ENCODE measurements around the gene ZCCHC14. TPM values are rescaled to one million over a fixed set of nuclear protein-coding genes. Genes with fewer than 3 reads are reported as not detected.

ZCCHC14 gene
- total and polyA plus RNA-seq, 2 of the 13 experiments (the other 11 are each of a cell fraction or from before 2014, with no cell fraction given): 12.4 to 12.5 TPM

DNA sequence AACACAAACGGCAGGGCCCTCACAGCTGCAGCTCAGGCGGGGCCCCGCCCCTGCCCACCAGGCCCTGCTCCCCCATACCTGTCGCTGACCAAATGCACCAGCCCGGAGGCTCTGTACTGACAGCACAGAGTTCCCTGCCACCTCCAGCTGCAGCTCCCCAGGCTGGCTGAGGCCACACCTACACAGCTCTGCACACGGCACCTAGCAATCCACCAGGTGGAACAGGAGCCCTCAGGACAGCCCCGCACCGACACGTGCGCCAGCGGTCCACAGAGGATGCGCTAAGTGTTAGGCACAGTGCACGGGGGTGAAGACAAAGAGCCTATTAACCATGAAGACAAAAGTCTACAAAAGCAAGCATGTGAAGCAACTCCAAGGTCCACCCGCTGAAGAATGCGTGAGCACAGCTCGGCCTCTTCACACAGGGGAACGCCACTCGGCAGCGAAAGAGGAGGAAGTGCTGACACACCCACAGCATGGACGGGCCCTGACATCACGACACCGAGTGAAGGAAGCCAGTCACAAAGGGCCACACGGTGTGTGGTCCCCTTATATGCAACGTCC, 5.4 kb downstream of the ZCCHC14 start (continued):
- TF ChIP-seq, protein P1, sequence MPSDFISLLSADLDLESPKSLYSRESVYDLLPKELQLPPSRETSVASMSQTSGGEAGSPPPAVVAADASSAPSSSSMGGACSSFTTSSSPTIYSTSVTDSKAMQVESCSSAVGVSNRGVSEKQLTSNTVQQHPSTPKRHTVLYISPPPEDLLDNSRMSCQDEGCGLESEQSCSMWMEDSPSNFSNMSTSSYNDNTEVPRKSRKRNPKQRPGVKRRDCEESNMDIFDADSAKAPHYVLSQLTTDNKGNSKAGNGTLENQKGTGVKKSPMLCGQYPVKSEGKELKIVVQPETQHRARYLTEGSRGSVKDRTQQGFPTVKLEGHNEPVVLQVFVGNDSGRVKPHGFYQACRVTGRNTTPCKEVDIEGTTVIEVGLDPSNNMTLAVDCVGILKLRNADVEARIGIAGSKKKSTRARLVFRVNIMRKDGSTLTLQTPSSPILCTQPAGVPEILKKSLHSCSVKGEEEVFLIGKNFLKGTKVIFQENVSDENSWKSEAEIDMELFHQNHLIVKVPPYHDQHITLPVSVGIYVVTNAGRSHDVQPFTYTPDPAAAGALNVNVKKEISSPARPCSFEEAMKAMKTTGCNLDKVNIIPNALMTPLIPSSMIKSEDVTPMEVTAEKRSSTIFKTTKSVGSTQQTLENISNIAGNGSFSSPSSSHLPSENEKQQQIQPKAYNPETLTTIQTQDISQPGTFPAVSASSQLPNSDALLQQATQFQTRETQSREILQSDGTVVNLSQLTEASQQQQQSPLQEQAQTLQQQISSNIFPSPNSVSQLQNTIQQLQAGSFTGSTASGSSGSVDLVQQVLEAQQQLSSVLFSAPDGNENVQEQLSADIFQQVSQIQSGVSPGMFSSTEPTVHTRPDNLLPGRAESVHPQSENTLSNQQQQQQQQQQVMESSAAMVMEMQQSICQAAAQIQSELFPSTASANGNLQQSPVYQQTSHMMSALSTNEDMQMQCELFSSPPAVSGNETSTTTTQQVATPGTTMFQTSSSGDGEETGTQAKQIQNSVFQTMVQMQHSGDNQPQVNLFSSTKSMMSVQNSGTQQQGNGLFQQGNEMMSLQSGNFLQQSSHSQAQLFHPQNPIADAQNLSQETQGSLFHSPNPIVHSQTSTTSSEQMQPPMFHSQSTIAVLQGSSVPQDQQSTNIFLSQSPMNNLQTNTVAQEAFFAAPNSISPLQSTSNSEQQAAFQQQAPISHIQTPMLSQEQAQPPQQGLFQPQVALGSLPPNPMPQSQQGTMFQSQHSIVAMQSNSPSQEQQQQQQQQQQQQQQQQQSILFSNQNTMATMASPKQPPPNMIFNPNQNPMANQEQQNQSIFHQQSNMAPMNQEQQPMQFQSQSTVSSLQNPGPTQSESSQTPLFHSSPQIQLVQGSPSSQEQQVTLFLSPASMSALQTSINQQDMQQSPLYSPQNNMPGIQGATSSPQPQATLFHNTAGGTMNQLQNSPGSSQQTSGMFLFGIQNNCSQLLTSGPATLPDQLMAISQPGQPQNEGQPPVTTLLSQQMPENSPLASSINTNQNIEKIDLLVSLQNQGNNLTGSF (CRISPR knock-in tag; IDR thresholded peaks at IDR 0.05): no peak
- TF ChIP-seq FOXK2 (IDR thresholded peaks at IDR 0.05) (peak; percentile 31; the same call in 1 of the 2 replicates), ZFP41 (CRISPR knock-in tag; IDR thresholded peaks at IDR 0.05; ENCODE audit: borderline replicate concordance) (no peak), U2AF1 (optimal IDR thresholded peaks at IDR 0.05; ENCODE audit: low read depth, low read length) (no peak), AKAP8 (CRISPR knock-in tag; IDR thresholded peaks at IDR 0.05) (peak; percentile 41; the same call in 1 of the 2 replicates), MXI1 (IDR thresholded peaks at IDR 0.05; ENCODE audit: borderline replicate concordance, low read depth, low read length) (peak; percentile 91; the same call in 2 of the 3 replicates), HNF4G (IDR thresholded peaks at IDR 0.05; ENCODE audit: borderline replicate concordance, low read depth, low read length) (peak; percentile 64; the same call in 1 of the 2 replicates), HNF4G (CRISPR knock-in tag; IDR thresholded peaks at IDR 0.05; ENCODE audit: borderline replicate concordance, low read depth) (0 out of 2 replicates have a peak, but pooled peaks have one; percentile 45), GTF3A (CRISPR knock-in tag; conservative IDR thresholded peaks at IDR 0.05) (peak; percentile 78; the same call in 1 of the 2 replicates), ZFP1 (CRISPR knock-in tag; IDR thresholded peaks at IDR 0.05) (no peak), ZBTB7A (CRISPR knock-in tag; IDR thresholded peaks at IDR 0.05) (no peak), ZBTB1 (CRISPR knock-in tag; IDR thresholded peaks at IDR 0.05; ENCODE audit: borderline replicate concordance) (peak; percentile 90), ZNF383 (CRISPR knock-in tag; IDR thresholded peaks at IDR 0.05; ENCODE audit: borderline replicate concordance) (peak; percentile 94), FOXA3 (CRISPR knock-in tag; IDR thresholded peaks at IDR 0.05) (peak; percentile 51; the same call in 1 of the 2 replicates), TOE1 (CRISPR knock-in tag; IDR thresholded peaks at IDR 0.05) (no peak), MEIS1 (CRISPR knock-in tag; IDR thresholded peaks at IDR 0.05; ENCODE audit: borderline replicate concordance) (peak; percentile 66; the same call in 1 of the 2 replicates), ZNF317 (CRISPR knock-in tag; IDR thresholded peaks at IDR 0.05) (no peak), ZBTB42 (CRISPR knock-in tag; IDR thresholded peaks at IDR 0.05) (no peak), ZNF296 (CRISPR knock-in tag; conservative IDR thresholded peaks at IDR 0.05) (0 out of 2 replicates have a peak, but pooled peaks have one; percentile 75)
- TF ChIP-seq, protein P2, sequence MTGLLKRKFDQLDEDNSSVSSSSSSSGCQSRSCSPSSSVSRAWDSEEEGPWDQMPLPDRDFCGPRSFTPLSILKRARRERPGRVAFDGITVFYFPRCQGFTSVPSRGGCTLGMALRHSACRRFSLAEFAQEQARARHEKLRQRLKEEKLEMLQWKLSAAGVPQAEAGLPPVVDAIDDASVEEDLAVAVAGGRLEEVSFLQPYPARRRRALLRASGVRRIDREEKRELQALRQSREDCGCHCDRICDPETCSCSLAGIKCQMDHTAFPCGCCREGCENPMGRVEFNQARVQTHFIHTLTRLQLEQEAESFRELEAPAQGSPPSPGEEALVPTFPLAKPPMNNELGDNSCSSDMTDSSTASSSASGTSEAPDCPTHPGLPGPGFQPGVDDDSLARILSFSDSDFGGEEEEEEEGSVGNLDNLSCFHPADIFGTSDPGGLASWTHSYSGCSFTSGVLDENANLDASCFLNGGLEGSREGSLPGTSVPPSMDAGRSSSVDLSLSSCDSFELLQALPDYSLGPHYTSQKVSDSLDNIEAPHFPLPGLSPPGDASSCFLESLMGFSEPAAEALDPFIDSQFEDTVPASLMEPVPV (CRISPR knock-in tag; IDR thresholded peaks at IDR 0.05): peak; percentile 84
- TF ChIP-seq, protein P3, sequence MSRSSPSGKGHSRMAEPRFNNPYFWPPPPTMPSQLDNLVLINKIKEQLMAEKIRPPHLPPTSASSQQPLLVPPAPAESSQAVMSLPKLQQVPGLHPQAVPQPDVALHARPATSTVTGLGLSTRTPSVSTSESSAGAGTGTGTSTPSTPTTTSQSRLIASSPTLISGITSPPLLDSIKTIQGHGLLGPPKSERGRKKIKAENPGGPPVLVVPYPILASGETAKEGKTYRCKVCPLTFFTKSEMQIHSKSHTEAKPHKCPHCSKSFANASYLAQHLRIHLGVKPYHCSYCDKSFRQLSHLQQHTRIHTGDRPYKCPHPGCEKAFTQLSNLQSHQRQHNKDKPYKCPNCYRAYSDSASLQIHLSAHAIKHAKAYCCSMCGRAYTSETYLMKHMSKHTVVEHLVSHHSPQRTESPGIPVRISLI (CRISPR knock-in tag; IDR thresholded peaks at IDR 0.05; ENCODE audit: borderline replicate concordance): peak; percentile 56; the same call in 1 of the 2 replicates
- TF ChIP-seq, protein P4, sequence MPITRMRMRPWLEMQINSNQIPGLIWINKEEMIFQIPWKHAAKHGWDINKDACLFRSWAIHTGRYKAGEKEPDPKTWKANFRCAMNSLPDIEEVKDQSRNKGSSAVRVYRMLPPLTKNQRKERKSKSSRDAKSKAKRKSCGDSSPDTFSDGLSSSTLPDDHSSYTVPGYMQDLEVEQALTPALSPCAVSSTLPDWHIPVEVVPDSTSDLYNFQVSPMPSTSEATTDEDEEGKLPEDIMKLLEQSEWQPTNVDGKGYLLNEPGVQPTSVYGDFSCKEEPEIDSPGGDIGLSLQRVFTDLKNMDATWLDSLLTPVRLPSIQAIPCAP (CRISPR knock-in tag; IDR thresholded peaks at IDR 0.05; ENCODE audit: low read depth): 0 out of 2 replicates have a peak, but pooled peaks have one; percentile 78

Measured in HepG2 (cell line).